HepG2 (cell line): ENCODE data around the gene CUTC. TPM values are rescaled to one million over a fixed set of nuclear protein-coding genes. Genes with fewer than 3 reads are reported as not detected.

Experiments
- FOXJ3 ChIP-seq: sonication (generic); formaldehyde crosslinking; IDR thresholded peaks from 2 replicates; pipeline ENCODE4 v1.4.0; 2020; ENCODE audit warnings: missing genetic modification reagents, mild to moderate bottlenecking, borderline replicate concordance
- GATA4 ChIP-seq: sonication (generic); IDR thresholded peaks from 2 replicates; pipeline ENCODE4 v1.6.1; 2016; ENCODE audit warnings: antibody characterized with exemption, low read depth, borderline replicate concordance
- HDAC2 ChIP-seq: sonication (generic); formaldehyde crosslinking; IDR thresholded peaks from 2 replicates; pipeline ENCODE4 v1.4.0; 2020; ENCODE audit warnings: missing genetic modification reagents
- ISL2 ChIP-seq: sonication (generic); formaldehyde crosslinking; IDR thresholded peaks from 2 replicates; pipeline ENCODE4 v1.5.0; 2020; ENCODE audit warnings: missing genetic modification reagents
- ONECUT2 ChIP-seq: sonication (generic); formaldehyde crosslinking; IDR thresholded peaks from 2 replicates; pipeline ENCODE4 v1.4.0; 2020; ENCODE audit warnings: missing genetic modification reagents
- PRMT3 ChIP-seq: sonication (generic); formaldehyde crosslinking; IDR thresholded peaks from 2 replicates; pipeline ENCODE4 v1.8.1; 2022; ENCODE audit warnings: low read depth, mild to moderate bottlenecking, moderate library complexity, missing genetic modification reagents, borderline replicate concordance
- SAP130 ChIP-seq: IDR thresholded peaks from 2 replicates; pipeline ENCODE4 v1.6.1; 2016; ENCODE audit warnings: low read depth
- SIX1 ChIP-seq: sonication (generic); formaldehyde crosslinking; IDR thresholded peaks from 2 replicates; pipeline ENCODE4 v1.4.0; 2020; ENCODE audit warnings: missing genetic modification reagents, borderline replicate concordance
- TEAD3 ChIP-seq: optimal IDR thresholded peaks from 2 replicates; pipeline ENCODE3; 2016; ENCODE audit warnings: borderline replicate concordance
- polyA plus RNA-seq, 8 experiments: library from polyadenylated mRNA; depleted of rRNA in 3 of 8; stranded (reverse) in 7 of 8; unstranded in 1 of 8; fragments of >200 nt; fragmentation: Illumina TruSeq in 4 of 8; extraction: Trizol in 4 of 8; gene quantifications; 2 replicates each; pipeline versions ENCODE4 v1.2.1 to v1.2.3, GENCODE V29; 2011 to 2016; ENCODE audit warnings: low read depth in 4 of 8, missing spikeins in 1 of 8, mixed read lengths in 1 of 8; ENCODE audit not compliant: insufficient read depth in 1 of 8
- total RNA-seq, 5 experiments: library from RNA; depleted of rRNA; stranded (reverse); fragments of >200 nt; fragmentation: Illumina TruSeq; extraction: Trizol; gene quantifications; 2 replicates each; pipeline ENCODE4 v1.2.3, GENCODE V29; 2016; ENCODE audit warnings: low read depth in 1 of 5
- TF ChIP-seq, protein P1 (sequence below): IDR thresholded peaks from 2 replicates; pipeline ENCODE4 v1.6.1; 2016; ENCODE audit warnings: mild to moderate bottlenecking
- TF ChIP-seq, protein P2 (sequence below): sonication (generic); formaldehyde crosslinking; IDR thresholded peaks from 2 replicates; pipeline ENCODE4 v1.9.0; 2021; ENCODE audit warnings: mild to moderate bottlenecking, missing genetic modification reagents
- TF ChIP-seq, protein P3 (sequence below), 2 experiments: sonication (generic) in 1 of 2; formaldehyde crosslinking in 1 of 2; IDR thresholded peaks; 2 replicates each; pipeline versions ENCODE4 v1.4.0 to v1.6.1; 2016 to 2020; ENCODE audit warnings: borderline replicate concordance in 1 of 2, low read depth in 1 of 2, mild to moderate bottlenecking in 1 of 2, missing genetic modification reagents in 1 of 2
- TF ChIP-seq, protein P4 (sequence below): sonication (generic); formaldehyde crosslinking; IDR thresholded peaks from 2 replicates; pipeline ENCODE4 v1.4.0; 2020; ENCODE audit warnings: missing genetic modification reagents, borderline replicate concordance

Gene CUTC
- total and polyA plus RNA-seq, 2 of the 13 experiments (the other 11 are each of a cell fraction or from before 2014, with no cell fraction given), result 22.3 to 25.8 TPM

DNA sequence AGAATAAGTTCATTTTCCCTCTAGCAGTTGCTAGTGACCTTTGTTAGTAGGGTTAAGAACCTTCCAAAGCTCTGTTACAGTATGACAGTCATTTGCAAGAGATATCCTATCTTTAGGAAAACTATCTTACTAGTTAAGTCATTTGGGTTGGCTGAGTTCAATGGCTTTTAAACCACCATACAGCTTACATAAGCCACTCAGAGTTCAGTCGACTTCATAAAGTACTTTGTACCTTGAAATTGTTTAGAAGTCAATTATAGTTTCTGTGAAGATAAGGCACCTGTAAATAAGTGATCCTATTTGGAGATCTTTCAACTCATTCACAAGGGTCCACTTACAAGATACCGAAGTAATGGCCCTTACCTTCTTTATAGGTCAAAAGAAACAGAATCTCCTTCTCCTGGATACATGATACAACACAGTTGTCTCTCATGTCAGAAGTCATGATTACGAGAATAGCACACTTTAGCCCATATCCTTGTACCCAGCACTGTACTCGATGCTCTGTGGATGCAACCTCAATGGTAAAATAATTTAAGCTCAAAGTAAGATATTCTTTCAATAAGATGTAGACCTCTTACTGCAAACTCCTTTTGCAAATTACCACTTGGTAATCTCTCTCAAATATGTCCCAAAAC, 38.5 kb downstream of the CUTC start (continued):
- TF ChIP-seq, protein P1, sequence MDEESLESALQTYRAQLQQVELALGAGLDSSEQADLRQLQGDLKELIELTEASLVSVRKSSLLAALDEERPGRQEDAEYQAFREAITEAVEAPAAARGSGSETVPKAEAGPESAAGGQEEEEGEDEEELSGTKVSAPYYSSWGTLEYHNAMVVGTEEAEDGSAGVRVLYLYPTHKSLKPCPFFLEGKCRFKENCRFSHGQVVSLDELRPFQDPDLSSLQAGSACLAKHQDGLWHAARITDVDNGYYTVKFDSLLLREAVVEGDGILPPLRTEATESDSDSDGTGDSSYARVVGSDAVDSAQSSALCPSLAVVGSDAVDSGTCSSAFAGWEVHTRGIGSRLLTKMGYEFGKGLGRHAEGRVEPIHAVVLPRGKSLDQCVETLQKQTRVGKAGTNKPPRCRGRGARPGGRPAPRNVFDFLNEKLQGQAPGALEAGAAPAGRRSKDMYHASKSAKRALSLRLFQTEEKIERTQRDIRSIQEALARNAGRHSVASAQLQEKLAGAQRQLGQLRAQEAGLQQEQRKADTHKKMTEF, result peak; percentile 62; the same call in 1 of the 2 replicates
- TF ChIP-seq, protein P2, sequence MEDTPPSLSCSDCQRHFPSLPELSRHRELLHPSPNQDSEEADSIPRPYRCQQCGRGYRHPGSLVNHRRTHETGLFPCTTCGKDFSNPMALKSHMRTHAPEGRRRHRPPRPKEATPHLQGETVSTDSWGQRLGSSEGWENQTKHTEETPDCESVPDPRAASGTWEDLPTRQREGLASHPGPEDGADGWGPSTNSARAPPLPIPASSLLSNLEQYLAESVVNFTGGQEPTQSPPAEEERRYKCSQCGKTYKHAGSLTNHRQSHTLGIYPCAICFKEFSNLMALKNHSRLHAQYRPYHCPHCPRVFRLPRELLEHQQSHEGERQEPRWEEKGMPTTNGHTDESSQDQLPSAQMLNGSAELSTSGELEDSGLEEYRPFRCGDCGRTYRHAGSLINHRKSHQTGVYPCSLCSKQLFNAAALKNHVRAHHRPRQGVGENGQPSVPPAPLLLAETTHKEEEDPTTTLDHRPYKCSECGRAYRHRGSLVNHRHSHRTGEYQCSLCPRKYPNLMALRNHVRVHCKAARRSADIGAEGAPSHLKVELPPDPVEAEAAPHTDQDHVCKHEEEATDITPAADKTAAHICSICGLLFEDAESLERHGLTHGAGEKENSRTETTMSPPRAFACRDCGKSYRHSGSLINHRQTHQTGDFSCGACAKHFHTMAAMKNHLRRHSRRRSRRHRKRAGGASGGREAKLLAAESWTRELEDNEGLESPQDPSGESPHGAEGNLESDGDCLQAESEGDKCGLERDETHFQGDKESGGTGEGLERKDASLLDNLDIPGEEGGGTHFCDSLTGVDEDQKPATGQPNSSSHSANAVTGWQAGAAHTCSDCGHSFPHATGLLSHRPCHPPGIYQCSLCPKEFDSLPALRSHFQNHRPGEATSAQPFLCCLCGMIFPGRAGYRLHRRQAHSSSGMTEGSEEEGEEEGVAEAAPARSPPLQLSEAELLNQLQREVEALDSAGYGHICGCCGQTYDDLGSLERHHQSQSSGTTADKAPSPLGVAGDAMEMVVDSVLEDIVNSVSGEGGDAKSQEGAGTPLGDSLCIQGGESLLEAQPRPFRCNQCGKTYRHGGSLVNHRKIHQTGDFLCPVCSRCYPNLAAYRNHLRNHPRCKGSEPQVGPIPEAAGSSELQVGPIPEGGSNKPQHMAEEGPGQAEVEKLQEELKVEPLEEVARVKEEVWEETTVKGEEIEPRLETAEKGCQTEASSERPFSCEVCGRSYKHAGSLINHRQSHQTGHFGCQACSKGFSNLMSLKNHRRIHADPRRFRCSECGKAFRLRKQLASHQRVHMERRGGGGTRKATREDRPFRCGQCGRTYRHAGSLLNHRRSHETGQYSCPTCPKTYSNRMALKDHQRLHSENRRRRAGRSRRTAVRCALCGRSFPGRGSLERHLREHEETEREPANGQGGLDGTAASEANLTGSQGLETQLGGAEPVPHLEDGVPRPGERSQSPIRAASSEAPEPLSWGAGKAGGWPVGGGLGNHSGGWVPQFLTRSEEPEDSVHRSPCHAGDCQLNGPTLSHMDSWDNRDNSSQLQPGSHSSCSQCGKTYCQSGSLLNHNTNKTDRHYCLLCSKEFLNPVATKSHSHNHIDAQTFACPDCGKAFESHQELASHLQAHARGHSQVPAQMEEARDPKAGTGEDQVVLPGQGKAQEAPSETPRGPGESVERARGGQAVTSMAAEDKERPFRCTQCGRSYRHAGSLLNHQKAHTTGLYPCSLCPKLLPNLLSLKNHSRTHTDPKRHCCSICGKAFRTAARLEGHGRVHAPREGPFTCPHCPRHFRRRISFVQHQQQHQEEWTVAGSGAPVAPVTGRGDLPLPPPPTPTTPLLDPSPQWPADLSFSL (CRISPR knock-in tag), result no peak
- TF ChIP-seq GATA4 (peak; percentile 46; the same call in 1 of the 2 replicates), SAP130 (CRISPR knock-in tag) (peak; percentile 44; the same call in 1 of the 2 replicates), FOXJ3 (CRISPR knock-in tag) (peak; percentile 48; the same call in 1 of the 2 replicates), PRMT3 (CRISPR knock-in tag) (no peak), HDAC2 (0 out of 2 replicates have a peak, but pooled peaks have one; percentile 42), ISL2 (peak; percentile 85), ONECUT2 (CRISPR knock-in tag) (no peak), SIX1 (peak; percentile 50; the same call in 1 of the 2 replicates), TEAD3 (CRISPR knock-in tag) (no peak)
- TF ChIP-seq, protein P3, sequence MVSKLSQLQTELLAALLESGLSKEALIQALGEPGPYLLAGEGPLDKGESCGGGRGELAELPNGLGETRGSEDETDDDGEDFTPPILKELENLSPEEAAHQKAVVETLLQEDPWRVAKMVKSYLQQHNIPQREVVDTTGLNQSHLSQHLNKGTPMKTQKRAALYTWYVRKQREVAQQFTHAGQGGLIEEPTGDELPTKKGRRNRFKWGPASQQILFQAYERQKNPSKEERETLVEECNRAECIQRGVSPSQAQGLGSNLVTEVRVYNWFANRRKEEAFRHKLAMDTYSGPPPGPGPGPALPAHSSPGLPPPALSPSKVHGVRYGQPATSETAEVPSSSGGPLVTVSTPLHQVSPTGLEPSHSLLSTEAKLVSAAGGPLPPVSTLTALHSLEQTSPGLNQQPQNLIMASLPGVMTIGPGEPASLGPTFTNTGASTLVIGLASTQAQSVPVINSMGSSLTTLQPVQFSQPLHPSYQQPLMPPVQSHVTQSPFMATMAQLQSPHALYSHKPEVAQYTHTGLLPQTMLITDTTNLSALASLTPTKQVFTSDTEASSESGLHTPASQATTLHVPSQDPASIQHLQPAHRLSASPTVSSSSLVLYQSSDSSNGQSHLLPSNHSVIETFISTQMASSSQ (IDR thresholded peaks at IDR 0.05; ENCODE audit: low read depth), result peak; percentile 54; the same call in 1 of the 2 replicates
- TF ChIP-seq, protein P3 (CRISPR knock-in tag; IDR thresholded peaks at IDR 0.05; ENCODE audit: borderline replicate concordance), result no peak
- TF ChIP-seq, protein P4, sequence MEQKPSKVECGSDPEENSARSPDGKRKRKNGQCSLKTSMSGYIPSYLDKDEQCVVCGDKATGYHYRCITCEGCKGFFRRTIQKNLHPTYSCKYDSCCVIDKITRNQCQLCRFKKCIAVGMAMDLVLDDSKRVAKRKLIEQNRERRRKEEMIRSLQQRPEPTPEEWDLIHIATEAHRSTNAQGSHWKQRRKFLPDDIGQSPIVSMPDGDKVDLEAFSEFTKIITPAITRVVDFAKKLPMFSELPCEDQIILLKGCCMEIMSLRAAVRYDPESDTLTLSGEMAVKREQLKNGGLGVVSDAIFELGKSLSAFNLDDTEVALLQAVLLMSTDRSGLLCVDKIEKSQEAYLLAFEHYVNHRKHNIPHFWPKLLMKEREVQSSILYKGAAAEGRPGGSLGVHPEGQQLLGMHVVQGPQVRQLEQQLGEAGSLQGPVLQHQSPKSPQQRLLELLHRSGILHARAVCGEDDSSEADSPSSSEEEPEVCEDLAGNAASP (CRISPR knock-in tag), result peak; percentile 12; the same call in 1 of the 2 replicates
